ENCODE data around the gene SLC5A3. TPM values are rescaled to one million over a fixed set of nuclear protein-coding genes. Genes with fewer than 3 reads are reported as not detected.

SLC5A3 gene
- total RNA-seq, 1 experiment from 2014 or later, result 29.4 TPM

DNA sequence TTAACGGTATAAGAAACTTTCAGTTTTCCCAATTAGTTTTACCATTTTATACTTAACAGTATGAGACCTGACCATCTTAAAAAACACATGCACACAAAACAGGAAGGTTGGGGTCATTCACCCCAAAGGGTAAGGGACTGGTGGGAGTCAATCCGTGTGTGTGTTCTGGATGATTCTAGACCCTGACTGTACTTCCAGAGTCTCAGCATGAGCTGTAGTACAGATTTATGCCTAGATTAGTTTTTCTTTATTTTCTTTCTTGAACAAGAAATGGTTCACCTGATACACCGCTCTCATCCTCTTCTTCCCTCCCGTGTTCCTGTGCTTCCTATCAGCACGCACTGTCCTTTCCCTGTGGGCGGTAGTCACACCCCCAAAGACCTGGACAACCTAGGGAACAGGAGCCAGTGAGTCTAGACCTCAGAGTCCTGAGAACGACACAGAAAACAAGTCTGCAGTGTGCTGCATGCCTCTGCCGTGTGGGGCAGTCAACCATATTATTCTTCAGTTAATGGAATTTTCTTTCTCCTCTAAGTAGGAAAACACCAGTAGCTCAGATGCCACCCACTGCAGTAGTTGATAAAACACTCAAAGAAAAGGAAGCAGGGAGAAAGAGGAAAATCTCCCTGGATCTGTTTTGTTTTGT lies 38.9 kb upstream of the SLC5A3 start:
- BruUV-seq (replicated peaks), result no TSS peak
- intact Hi-C loops (cut with micrococcal nuclease; ENCODE audit: unreplicated experiment) (no loop called here), in situ Hi-C loops (cut with HindIII; ENCODE audit: low pct_unique_long_range_greater_than_20kb, low sequenced_read_pairs) (no loop called here)
- Histone ChIP-seq H3K27me3 (ENCODE audit: control insufficient read depth, insufficient read depth, low read length) (no peaks in the 10 kb centered on the region), H3K9me3 (ENCODE audit: control insufficient read depth, insufficient read depth, low read depth, low read length) (no peaks in the 10 kb centered on the region), H3K4me1 (ENCODE audit: control insufficient read depth, insufficient read depth, low read length) (no peaks in the 10 kb centered on the region; the same call in 1 of the 2 replicates), H3K4me3 (ENCODE audit: low read depth in 2 of 2, low read length in 2 of 2) (no peak overlapping the region), H3K36me3 (ENCODE audit: control insufficient read depth, insufficient read depth, low read length) (no peaks in the 10 kb centered on the region), H3K27ac (ENCODE audit: low read length) (no peak overlapping the region; the same call in 1 of the 2 replicates)
- TF ChIP-seq SIN3A (IDR thresholded peaks at IDR 0.05; ENCODE audit: borderline replicate concordance, insufficient read depth, low read depth, low read length) (no peak), POLR2AphosphoS5 (IDR thresholded peaks at IDR 0.05; ENCODE audit: low read depth, low read length) (no peak), TCF7L2 (IDR thresholded peaks at IDR 0.05; ENCODE audit: low read depth, low read length) (no peak)
- TF ChIP-seq, protein P1, sequence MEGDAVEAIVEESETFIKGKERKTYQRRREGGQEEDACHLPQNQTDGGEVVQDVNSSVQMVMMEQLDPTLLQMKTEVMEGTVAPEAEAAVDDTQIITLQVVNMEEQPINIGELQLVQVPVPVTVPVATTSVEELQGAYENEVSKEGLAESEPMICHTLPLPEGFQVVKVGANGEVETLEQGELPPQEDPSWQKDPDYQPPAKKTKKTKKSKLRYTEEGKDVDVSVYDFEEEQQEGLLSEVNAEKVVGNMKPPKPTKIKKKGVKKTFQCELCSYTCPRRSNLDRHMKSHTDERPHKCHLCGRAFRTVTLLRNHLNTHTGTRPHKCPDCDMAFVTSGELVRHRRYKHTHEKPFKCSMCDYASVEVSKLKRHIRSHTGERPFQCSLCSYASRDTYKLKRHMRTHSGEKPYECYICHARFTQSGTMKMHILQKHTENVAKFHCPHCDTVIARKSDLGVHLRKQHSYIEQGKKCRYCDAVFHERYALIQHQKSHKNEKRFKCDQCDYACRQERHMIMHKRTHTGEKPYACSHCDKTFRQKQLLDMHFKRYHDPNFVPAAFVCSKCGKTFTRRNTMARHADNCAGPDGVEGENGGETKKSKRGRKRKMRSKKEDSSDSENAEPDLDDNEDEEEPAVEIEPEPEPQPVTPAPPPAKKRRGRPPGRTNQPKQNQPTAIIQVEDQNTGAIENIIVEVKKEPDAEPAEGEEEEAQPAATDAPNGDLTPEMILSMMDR (IDR thresholded peaks at IDR 0.05), result no peak
- TF ChIP-seq, protein P2, sequence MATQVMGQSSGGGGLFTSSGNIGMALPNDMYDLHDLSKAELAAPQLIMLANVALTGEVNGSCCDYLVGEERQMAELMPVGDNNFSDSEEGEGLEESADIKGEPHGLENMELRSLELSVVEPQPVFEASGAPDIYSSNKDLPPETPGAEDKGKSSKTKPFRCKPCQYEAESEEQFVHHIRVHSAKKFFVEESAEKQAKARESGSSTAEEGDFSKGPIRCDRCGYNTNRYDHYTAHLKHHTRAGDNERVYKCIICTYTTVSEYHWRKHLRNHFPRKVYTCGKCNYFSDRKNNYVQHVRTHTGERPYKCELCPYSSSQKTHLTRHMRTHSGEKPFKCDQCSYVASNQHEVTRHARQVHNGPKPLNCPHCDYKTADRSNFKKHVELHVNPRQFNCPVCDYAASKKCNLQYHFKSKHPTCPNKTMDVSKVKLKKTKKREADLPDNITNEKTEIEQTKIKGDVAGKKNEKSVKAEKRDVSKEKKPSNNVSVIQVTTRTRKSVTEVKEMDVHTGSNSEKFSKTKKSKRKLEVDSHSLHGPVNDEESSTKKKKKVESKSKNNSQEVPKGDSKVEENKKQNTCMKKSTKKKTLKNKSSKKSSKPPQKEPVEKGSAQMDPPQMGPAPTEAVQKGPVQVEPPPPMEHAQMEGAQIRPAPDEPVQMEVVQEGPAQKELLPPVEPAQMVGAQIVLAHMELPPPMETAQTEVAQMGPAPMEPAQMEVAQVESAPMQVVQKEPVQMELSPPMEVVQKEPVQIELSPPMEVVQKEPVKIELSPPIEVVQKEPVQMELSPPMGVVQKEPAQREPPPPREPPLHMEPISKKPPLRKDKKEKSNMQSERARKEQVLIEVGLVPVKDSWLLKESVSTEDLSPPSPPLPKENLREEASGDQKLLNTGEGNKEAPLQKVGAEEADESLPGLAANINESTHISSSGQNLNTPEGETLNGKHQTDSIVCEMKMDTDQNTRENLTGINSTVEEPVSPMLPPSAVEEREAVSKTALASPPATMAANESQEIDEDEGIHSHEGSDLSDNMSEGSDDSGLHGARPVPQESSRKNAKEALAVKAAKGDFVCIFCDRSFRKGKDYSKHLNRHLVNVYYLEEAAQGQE (IDR thresholded peaks at IDR 0.05; ENCODE audit: insufficient read depth in 1 of 2, low read depth in 2 of 2, low read length in 1 of 2), result no peak
- 0 out of 2 replicates have a peak, but pooled peaks have one; percentile 57 for ATAC-seq
- POLR2A ChIA-PET, result no interaction called here
- DNase-seq (ENCODE audit: low read depth, low spot score), result no peak
- CTCF ChIA-PET, result no interaction called here

DNA sequence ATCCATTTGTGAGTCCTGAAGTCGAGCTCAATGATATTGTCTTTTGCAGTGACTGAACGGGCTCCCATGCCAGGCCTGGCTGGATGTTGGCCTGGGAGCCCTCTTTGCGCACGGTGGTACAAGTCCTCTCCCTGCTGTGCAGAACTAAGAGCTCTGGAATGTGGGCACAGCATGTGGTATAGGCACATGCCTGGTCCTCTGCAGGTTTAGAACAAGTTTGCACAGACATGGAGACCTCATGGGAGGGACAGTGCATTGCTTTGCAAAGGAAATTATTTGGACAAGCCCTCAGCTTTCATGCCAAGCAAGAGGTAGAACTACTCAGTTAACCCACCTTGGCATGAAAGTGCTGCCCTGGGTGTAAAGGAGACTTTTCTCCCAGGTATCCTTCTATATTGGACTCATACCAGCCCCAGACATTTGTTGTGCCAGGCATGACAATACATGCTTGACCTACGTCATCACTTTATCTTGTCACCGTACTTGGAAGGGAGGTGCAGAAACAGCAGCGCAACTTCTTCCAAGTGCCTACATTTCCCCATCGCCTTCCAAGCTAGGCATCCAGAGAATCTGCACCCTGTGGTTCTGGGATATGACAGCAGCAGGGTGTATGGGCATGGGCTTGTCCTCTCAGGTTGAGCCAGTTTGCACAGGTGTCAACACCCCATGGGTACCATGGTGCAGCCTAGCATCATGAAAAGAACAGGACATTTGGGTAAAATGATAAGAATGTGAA lies 37.6 kb upstream of the SLC5A3 start:
- POLR2A ChIA-PET, result no interaction called here
- BruUV-seq (replicated peaks), result no TSS peak
- TF ChIP-seq, protein P1 (IDR thresholded peaks at IDR 0.05), result no peak
- TF ChIP-seq SIN3A (IDR thresholded peaks at IDR 0.05; ENCODE audit: borderline replicate concordance, insufficient read depth, low read depth, low read length) (no peak), TCF7L2 (IDR thresholded peaks at IDR 0.05; ENCODE audit: low read depth, low read length) (no peak), POLR2AphosphoS5 (IDR thresholded peaks at IDR 0.05; ENCODE audit: low read depth, low read length) (no peak)
- TF ChIP-seq, protein P2 (IDR thresholded peaks at IDR 0.05; ENCODE audit: insufficient read depth in 1 of 2, low read depth in 2 of 2, low read length in 1 of 2), result no peak
- no peaks in the 10 kb centered on the region for H3K27me3 ChIP-seq (ENCODE audit: control insufficient read depth, insufficient read depth, low read length)
- H3K9me3 ChIP-seq (ENCODE audit: control insufficient read depth, insufficient read depth, low read depth, low read length), result no peaks in the 10 kb centered on the region
- in situ Hi-C loops (cut with HindIII; ENCODE audit: low pct_unique_long_range_greater_than_20kb, low sequenced_read_pairs) (no loop called here), intact Hi-C loops (cut with micrococcal nuclease; ENCODE audit: unreplicated experiment) (no loop called here)
- ATAC-seq (no peak), DNase-seq (ENCODE audit: low read depth, low spot score) (no peak)
- no peaks in the 10 kb centered on the region for H3K36me3 ChIP-seq (ENCODE audit: control insufficient read depth, insufficient read depth, low read length)
- no peak overlapping the region for H3K4me3 ChIP-seq (ENCODE audit: low read depth in 2 of 2, low read length in 2 of 2)
- H3K4me1 ChIP-seq (ENCODE audit: control insufficient read depth, insufficient read depth, low read length), result no peaks in the 10 kb centered on the region; the same call in 1 of the 2 replicates
- no peak overlapping the region for H3K27ac ChIP-seq (ENCODE audit: low read length)
- CTCF ChIA-PET, result no interaction called here
